Activated T-helper 1 cell treated with anti-CD3 and anti-CD28 coated beads, Interleukin-2, amount 50 U/mL, for 16 hours (primary cell): ENCODE results near the gene DAPK1.

Experiments used
- DNase-seq, 2 donors: peaks; one replicate each; pipeline ENCODE4 v3.0.0-alpha.2; 2020; ENCODE audit warnings: low read depth in 1 of 2, low spot score in 1 of 2

DAPK1 gene

GRCh38 chr9:87708986-87709728 is 211.5 kb downstream of the DAPK1 start:
- DNase-seq = no peak

- no peak for DNase-seq
Observed at GRCh38 chr9:87710443-87710842, 212.8 kb downstream of the DAPK1 start.

- no peak for DNase-seq
Observed at GRCh38 chr9:87711857-87712800, 214.5 kb downstream of the DAPK1 start.

- DNase-seq = no peak
Observed at GRCh38 chr9:87712801-87713277, 215.2 kb downstream of the DAPK1 start.

GRCh38 chr9:87713278-87713987 is 215.8 kb downstream of the DAPK1 start:
- DNase-seq = peak in 1 of 2 donors; percentile 27

- no peak for DNase-seq
Observed at GRCh38 chr9:87713988-87714330, 216.3 kb downstream of the DAPK1 start.

- DNase-seq = no peak
Observed at GRCh38 chr9:87714819-87715218, 217.2 kb downstream of the DAPK1 start.

- DNase-seq = no peak
Observed at GRCh38 chr9:87716141-87716540, 218.5 kb downstream of the DAPK1 start.

- no peak for DNase-seq
Observed at GRCh38 chr9:87717456-87717855, 219.8 kb downstream of the DAPK1 start.

GRCh38 chr9:87718231-87718630 is 220.6 kb downstream of the DAPK1 start:
- DNase-seq = no peak

- no peak for DNase-seq
Observed at GRCh38 chr9:87718852-87719612, 221.4 kb downstream of the DAPK1 start.

- DNase-seq = no peak
Observed at GRCh38 chr9:87720173-87720572, 222.5 kb downstream of the DAPK1 start.

GRCh38 chr9:87722393-87723088 is 224.9 kb downstream of the DAPK1 start:
- DNase-seq = no peak

- no peak for DNase-seq
Observed at GRCh38 chr9:87725356-87725899, 227.8 kb downstream of the DAPK1 start.

- peak; percentile 30 to 46 for DNase-seq
Observed at GRCh38 chr9:87725900-87726709, 228.4 kb downstream of the DAPK1 start, which contains the start of gene CTSL. Gene CTSL, plus strand, starts transcription at chr9:87726119. Its CDS starts 1,485 bp downstream, at chr9:87727604.

GRCh38 chr9:87729246-87729645 is 231.6 kb downstream of the DAPK1 start:
- no peak for DNase-seq

GRCh38 chr9:87731321-87731720 is 233.7 kb downstream of the DAPK1 start:
- no peak for DNase-seq

GRCh38 chr9:87732344-87732743 is 234.7 kb downstream of the DAPK1 start:
- DNase-seq = no peak

GRCh38 chr9:87732756-87733155 is 235.1 kb downstream of the DAPK1 start:
- DNase-seq = no peak
